Endodermal cell (in vitro differentiated cells): ENCODE measurements around the gene NTRK3. TPM values are rescaled to one million over a fixed set of nuclear protein-coding genes. Genes with fewer than 3 reads are reported as not detected.

Experiments used
- DNase-seq: peaks from one replicate; pipeline ENCODE4 v3.0.0-alpha.2; 2017
- H3K27ac ChIP-seq: 2 replicates; pipeline ENCODE4 v1.5.1; 2013; ENCODE audit warnings: mild to moderate bottlenecking, low read depth, low read length, moderate library complexity
- H3K27me3 ChIP-seq: 2 replicates; pipeline ENCODE4 v1.6.1; 2013; ENCODE audit warnings: mild to moderate bottlenecking, low read length, moderate library complexity; ENCODE audit not compliant: insufficient read depth, control insufficient read depth, poor library complexity, severe bottlenecking
- H3K36me3 ChIP-seq: 2 replicates; pipeline ENCODE4 v1.7.0; 2013; ENCODE audit warnings: mild to moderate bottlenecking, low read length, moderate library complexity; ENCODE audit not compliant: control insufficient read depth, insufficient read depth
- H3K4me1 ChIP-seq: one replicate; pipeline ENCODE4 v1.7.0; 2013; ENCODE audit warnings: low read length; ENCODE audit not compliant: control insufficient read depth, insufficient read depth
- H3K4me3 ChIP-seq: 2 replicates; pipeline ENCODE4 v1.5.1; 2013; ENCODE audit warnings: mild to moderate bottlenecking, low read length, moderate library complexity
- H3K9ac ChIP-seq: 2 replicates; pipeline ENCODE4 v1.6.1; 2013; ENCODE audit warnings: mild to moderate bottlenecking, low read length, moderate library complexity; ENCODE audit not compliant: poor library complexity, severe bottlenecking; ENCODE audit errors: extremely low read depth
- H3K9me3 ChIP-seq: 2 replicates; pipeline ENCODE4 v1.6.1; 2013; ENCODE audit warnings: mild to moderate bottlenecking, low read length, moderate library complexity; ENCODE audit not compliant: control insufficient read depth
- H3K27ac Mint-ChIP-seq: 2 replicates; pipeline ENCODE4 v1.8.0; 2020; ENCODE audit warnings: mixed read lengths
- H3K27me3 Mint-ChIP-seq: 2 replicates; pipeline ENCODE4 v1.8.0; 2021; ENCODE audit warnings: mild to moderate bottlenecking, mixed read lengths; ENCODE audit not compliant: insufficient read depth
- H3K36me3 Mint-ChIP-seq: 2 replicates; pipeline ENCODE4 v1.8.0; 2020; ENCODE audit warnings: low read depth, mixed read lengths
- H3K4me1 Mint-ChIP-seq: 2 replicates; pipeline ENCODE4 v1.8.0; 2020; ENCODE audit warnings: mixed read lengths
- H3K4me3 Mint-ChIP-seq: 2 replicates; pipeline ENCODE4 v1.8.0; 2020; ENCODE audit warnings: mild to moderate bottlenecking, moderate library complexity, mixed read lengths
- H3K9me3 Mint-ChIP-seq: 2 replicates; pipeline ENCODE4 v1.8.0; 2020; ENCODE audit warnings: mild to moderate bottlenecking, mixed read lengths
- CTCF ChIP-seq: fragments of 200-600 bp; sonication (generic); conservative IDR thresholded peaks from 2 replicates; pipeline ENCODE4 v1.5.0; 2021; ENCODE audit warnings: antibody characterized with exemption, mild to moderate bottlenecking
- WGBS, 2 experiments: methylation state at CpG; one replicate each; pipeline versions ENCODE4 v1.1.5 to v1.1.7; 2013; ENCODE audit warnings: missing lambda C conversion rate in 2 of 2, mixed read lengths in 1 of 2; ENCODE audit not compliant: insufficient coverage in 1 of 2, insufficient read length in 1 of 2; 5-methylcytosine and 5-hydroxymethylcytosine counted together
- total RNA-seq, 2 donors: library from RNA; stranded (reverse); fragmentation: NEBNext Ultra II Directional in 1 of 2; extraction: Animal tissue kit (Norgen Biotek cat#: 25700) in 1 of 2; gene quantifications; 2 replicates in 1 of 2; 3 replicates in 1 of 2; pipeline ENCODE4 v1.2.1, GENCODE V29; 2021

The NTRK3 gene
- total RNA-seq, 2 donors from 2014 or later, result 0.11 to 0.86 TPM

- no peak for TF ChIP-seq CTCF
- Histone ChIP-seq H3K9me3 (no peaks in the 10 kb centered on the region), H3K27ac (no peak overlapping the region), H3K9ac (no peak overlapping the region), H3K27me3 (no peaks in the 10 kb centered on the region), H3K4me1 (no peaks in the 10 kb centered on the region), H3K4me3 (no peak overlapping the region), H3K36me3 (no peaks in the 10 kb centered on the region)
- WGBS, 2 experiments, result 96% methylated on average over 1 of the region's 1 CpG; no CpG with 5 or more reads in 1 of the 2 experiments
- Mint-ChIP-seq H3K4me3 (no peak overlapping the region), H3K4me1 (peaks cover 3% of the 10 kb centered on the region), H3K27me3 (peaks cover 12% of the 10 kb centered on the region), H3K27ac (no peak overlapping the region), H3K36me3 (no peaks in the 10 kb centered on the region), H3K9me3 (no peaks in the 10 kb centered on the region)
- DNase-seq, result no peak
These were observed 355.5 kb downstream of the NTRK3 start for GRCh38 chr15:87901008-87901407.

GRCh38 chr15:87896936-87897335 lies 359.6 kb downstream of the NTRK3 start:
- Histone ChIP-seq H3K27ac (no peak overlapping the region), H3K27me3 (peaks cover 10% of the 10 kb centered on the region), H3K9ac (no peak overlapping the region), H3K4me1 (peaks cover 6% of the 10 kb centered on the region), H3K36me3 (no peaks in the 10 kb centered on the region), H3K9me3 (no peaks in the 10 kb centered on the region), H3K4me3 (no peak overlapping the region)
- Mint-ChIP-seq H3K27ac (no peak overlapping the region), H3K36me3 (no peaks in the 10 kb centered on the region), H3K9me3 (no peaks in the 10 kb centered on the region), H3K4me3 (no peak overlapping the region), H3K4me1 (peaks cover 9% of the 10 kb centered on the region), H3K27me3 (peaks cover 14% of the 10 kb centered on the region)
- 80 to 90% methylated on average over 2 to 4 of the region's 4 CpGs for WGBS, 2 experiments
- no peak for DNase-seq
- TF ChIP-seq CTCF, result no peak

GRCh38 chr15:87887177-87887576 lies 369.4 kb downstream of the NTRK3 start:
- peaks cover 48% of the 10 kb centered on the region for H3K27me3 Mint-ChIP-seq
- no peaks in the 10 kb centered on the region for H3K4me1 Mint-ChIP-seq
- WGBS, 2 experiments, result 88% methylated on average over 1 of the region's 1 CpG; no CpG with 5 or more reads in 1 of the 2 experiments
- TF ChIP-seq CTCF, result no peak
- no peak overlapping the region for H3K27ac Mint-ChIP-seq
- H3K36me3 Mint-ChIP-seq, result no peaks in the 10 kb centered on the region
- peaks cover 2% of the 10 kb centered on the region for H3K9me3 Mint-ChIP-seq
- Histone ChIP-seq H3K36me3 (no peaks in the 10 kb centered on the region), H3K9me3 (no peaks in the 10 kb centered on the region), H3K4me3 (no peak overlapping the region), H3K9ac (no peak overlapping the region), H3K4me1 (no peaks in the 10 kb centered on the region), H3K27ac (no peak overlapping the region), H3K27me3 (peaks cover 15% of the 10 kb centered on the region)
- H3K4me3 Mint-ChIP-seq, result no peak overlapping the region
- no peak for DNase-seq
